GM19397 (cell line): ENCODE data around the gene RAB20.
"Not testable (repeated sequence)": the region's sequence is repeated elsewhere in the genome, so short reads cannot be mapped to it uniquely, and the experiment has no call there.

Experiments used
- ATAC-seq: cut with Tn5 transposase; IDR thresholded peaks from one replicate; pipeline ENCODE4 v1.9.1; 2021; ENCODE audit warnings: mild to moderate bottlenecking, moderate library complexity; ENCODE audit not compliant: unreplicated experiment

RAB20 gene

DNA sequence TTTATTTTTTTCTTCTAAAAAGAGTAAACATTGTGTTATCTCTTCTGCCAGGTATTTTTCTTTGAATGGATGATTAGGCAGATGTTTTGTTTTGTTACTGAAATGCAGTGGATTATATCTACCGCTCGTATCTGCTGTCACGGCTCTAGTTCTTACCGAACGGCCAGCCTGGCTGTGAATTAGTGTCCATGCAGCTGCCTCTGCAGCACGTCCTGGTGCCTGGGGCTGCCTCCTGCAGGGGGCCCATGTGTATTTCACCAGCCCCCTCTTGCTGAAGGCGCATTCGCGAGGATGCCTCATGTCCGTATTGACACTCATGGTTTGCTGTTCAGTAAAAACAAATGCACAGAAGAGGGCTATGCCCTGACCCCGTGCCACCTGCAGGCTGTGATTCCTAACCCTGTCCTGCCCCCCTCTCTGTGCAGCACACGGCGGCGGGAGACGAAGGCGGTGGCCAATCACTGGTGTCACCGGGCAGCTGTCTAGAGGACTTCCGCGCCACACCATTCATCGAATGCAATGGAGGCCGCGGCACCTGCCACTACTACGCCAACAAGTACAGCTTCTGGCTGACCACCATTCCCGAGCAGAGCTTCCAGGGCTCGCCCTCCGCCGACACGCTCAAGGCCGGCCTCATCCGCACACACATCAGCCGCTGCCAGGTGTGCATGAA lies 49.9 kb downstream of the RAB20 start:
- no peak for ATAC-seq

DNA sequence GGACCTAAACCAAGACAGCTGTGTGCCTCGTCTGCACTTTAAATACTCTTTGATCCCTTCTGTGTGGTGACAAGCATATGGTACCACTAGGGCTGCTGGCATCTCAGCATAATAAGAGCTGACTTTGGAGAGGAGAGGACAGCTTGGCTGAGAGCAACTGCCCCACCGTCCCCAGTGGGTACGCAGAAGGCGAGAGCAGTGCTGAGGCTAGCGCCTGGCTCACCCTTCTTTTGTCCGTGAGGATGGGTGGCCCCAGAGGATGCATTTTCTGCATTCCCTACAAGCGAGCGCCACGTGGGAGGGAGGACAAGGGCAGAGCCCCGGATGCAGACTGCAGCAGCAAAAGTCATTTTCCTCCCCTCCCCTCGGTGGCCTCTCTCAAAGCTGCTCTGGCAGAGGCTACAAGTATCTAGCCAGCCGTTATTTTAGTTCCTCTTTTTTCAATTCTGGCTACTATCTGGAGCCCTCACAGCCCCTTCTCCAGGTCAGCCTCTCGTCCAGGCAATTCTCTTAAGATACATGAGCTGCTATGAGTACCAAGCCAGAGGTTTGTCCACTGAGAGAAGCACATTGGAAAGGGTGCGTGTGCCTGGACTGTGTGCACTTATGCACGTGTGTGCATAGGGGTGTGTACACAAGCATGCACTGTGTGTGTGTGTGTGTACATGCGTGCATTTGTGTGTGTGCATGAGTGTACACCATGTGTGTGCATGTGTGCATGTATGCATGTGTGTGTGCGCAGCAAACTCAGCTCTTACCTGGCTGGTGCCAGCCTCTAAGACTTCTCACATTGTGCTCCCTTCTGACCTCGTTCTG lies 51.3 kb downstream of the RAB20 start:
- ATAC-seq: no peak

DNA sequence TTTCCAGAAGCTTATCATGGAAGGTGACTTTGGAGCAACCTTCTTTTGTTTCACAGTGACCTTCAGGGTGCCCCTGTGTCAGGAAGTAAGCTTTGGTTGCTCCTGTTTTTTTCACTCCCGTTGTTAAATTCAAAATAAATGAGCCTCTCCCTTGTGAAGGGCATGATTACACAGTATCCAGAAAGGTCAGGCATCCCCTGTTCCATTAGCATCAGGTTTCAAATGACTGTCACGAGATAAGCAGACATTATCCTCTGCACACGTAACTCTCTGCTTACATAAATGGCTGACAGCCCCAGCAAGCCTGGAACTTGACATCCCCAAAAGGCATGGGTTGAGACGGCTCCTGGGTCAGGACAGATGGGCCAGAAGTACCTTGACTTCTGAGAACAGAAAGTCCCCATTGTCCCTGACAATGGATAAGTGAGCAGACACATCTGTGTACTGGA lies 52.0 kb downstream of the RAB20 start:
- no peak for ATAC-seq

DNA sequence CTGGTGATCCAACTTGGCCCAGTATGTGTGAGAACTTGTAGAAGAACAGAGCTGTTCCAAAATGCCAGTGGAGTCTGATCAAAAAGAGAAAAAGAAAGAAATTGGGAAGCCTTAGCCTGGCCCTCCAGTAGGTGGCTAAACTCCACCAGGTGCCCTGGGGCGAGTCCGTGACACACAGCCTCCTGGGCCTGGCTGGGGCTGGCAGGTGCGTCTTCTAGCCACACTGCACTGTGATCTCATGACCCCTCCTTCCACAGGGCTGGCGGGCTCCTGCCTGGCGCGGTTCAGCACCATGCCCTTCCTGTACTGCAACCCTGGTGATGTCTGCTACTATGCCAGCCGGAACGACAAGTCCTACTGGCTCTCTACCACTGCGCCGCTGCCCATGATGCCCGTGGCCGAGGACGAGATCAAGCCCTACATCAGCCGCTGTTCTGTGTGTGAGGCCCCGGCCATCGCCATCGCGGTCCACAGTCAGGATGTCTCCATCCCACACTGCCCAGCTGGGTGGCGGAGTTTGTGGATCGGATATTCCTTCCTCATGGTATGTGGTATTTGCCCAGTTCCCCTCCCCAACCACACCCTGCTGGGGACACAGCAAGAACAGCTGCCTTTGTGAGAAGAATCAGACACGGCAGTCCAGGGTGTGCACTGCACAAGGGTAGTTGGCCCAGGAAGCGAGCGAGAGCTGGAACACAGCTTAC lies 53.7 kb downstream of the RAB20 start:
- no peak for ATAC-seq

DNA sequence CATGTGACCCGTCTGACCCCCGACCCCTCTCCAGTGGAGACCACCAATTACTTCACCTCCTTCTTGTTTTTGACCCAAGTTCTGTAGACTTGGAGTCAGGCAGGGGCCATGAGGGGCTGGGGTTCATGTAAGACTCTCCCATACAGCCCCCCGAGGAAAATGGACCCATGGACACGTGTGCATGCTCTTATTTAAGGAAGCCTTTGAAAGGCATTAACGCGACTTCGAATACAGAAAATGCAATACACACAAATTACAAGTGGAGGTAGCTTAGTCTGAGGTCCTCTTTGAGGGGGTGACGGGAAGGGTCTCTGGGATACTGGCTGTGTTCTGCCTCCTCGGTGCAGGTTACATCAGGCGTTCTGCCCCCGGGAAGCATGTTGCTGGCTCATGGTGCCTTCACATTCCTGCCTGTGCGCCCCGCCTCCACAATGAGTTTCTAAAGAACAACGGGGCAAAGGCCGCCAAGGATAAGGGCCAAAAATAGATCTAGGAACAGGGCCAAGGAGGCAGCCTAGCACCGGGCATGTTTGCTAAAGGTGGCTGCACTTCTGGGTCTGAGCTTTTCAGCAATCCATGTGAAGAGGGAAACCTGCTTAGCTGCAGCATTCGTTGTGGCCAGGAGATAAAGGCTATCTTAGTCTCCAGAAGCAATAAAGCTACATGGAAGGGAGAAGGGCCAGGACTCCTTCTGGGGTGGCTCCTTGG lies 54.5 kb downstream of the RAB20 start:
- no peak for ATAC-seq

DNA sequence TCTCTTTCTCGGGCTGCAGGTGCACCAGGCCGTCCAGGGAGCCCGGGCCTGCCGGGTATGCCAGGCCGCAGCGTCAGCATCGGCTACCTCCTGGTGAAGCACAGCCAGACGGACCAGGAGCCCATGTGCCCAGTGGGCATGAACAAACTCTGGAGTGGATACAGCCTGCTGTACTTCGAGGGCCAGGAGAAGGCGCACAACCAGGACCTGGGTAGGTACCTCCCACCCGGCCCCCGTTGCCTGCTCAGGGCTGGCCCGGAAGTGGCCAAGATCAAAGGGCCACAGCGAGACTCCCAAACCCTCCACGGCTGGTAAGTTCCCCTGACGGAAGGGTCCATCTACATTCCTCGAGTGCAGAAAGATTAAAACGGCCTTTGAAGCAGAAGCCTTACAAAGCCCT lies 55.1 kb downstream of the RAB20 start:
- ATAC-seq: no peak

DNA sequence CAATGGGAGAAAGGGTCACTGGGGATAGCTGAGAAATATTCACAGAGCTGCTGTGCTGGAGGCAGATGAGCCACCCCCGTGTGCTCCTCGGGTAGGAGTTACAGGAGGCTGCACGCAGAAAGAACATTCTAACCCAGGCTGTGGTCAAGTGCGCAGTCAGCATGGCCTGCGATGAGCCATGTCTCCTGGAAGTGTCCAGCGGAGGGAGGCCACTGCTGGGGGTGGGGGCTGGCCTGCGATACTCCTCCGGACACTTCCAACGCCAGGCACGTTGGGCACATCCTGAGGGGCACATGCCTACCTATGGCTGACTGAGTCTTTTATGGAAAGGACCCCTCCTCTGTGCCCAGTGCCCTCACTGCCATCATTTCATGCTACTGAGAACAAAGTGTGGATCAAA lies 55.9 kb downstream of the RAB20 start:
- ATAC-seq: no peak

DNA sequence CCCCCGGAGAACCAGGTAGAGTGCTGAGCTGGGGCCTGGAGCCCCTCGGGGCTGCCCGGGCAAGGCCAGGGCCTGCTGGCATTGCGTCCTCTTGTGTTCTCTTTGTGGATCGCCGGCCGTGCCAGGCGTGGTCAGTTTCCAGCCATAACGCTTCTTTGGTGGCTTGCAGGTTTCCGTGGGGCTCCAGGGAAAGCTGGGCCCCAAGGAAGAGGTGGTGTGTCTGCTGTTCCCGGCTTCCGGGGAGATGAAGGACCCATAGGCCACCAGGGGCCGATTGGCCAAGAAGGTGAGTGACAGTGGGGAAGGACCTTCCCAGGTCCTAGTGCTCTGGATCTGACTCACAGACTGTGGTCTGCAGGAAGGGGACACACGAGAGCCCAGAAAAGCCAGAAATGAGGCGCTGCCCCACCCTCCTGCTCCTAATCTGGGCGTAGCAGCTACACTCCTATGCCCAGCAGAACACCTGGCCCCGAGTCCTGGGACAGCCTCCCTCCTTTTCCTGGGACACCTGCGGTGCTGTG lies 57.5 kb downstream of the RAB20 start:
- no peak for ATAC-seq

DNA sequence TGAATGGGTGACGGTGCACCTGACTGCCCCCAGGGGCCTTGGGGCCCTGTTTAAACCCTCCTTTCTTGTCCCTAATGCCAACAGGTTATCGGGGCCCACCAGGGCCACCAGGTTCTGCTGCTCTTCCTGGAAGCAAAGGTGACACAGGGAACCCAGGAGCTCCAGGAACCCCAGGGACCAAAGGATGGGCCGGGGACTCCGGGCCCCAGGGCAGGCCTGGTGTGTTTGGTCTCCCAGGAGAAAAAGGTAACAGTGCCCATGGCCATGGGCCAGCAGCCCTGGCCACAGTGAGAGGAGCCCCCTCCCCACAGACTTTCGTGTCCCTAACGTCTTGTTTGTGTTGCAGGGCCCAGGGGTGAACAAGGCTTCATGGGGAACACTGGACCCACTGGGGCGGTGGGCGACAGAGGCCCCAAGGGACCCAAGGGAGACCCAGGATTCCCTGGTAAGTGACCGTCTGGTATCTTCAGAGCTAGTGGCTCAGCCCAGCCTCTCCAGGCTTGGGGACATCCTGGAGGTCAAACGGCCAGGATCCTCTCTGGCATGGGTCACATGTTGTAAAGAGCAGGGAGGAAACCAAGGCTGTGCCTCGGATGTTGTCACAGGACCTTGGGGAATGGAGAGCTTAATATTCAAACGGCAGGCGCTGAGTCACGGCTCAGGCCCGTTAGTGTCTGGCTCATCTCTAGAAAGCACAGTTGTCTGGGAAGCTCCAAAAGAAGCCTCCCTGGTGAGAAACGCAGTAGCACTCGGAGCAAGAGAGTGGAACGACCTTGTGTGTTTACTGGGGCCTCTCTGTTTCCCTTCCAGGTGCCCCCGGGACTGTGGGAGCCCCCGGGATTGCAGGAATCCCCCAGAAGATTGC lies 58.3 kb downstream of the RAB20 start:
- ATAC-seq: no peak

DNA sequence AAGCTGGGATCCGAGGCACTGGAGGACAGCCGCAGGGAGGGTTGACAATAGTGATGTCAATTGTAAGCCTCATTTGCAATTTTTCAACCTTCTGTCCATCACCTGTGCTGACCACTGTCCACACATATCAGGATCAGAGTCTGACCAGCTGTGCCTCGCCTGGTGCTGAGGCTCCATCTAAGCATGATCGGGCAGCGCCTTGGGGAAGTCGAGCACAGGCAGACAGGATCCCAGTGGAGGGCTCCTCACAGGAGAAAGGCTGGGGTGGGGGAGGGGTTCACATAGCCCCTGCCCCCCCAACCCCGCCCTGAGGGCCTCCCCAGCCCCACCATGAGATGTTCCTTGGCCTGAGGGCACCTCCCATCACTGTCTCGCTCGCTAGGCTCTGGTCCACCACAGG lies 60.3 kb downstream of the RAB20 start:
- no peak for ATAC-seq

DNA sequence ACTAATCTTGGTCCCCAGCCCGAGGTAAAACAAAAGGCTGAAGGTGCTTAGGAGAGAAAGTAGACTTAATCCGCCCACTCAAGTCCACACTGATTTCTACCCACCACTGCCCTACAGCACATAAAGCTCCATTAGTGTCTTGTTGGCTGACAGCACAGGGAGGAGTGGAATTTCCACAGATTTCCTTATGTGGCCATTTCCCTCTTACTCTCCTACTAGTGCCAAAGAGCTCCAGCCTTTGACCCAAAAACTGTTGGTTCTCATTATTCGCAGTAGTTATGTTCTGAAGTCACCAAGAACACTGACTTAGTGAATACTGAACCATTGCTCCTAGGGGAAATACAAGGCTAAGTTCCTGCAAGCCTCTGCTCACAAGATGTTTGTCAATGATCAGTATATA lies 61.2 kb downstream of the RAB20 start:
- ATAC-seq: no peak

DNA sequence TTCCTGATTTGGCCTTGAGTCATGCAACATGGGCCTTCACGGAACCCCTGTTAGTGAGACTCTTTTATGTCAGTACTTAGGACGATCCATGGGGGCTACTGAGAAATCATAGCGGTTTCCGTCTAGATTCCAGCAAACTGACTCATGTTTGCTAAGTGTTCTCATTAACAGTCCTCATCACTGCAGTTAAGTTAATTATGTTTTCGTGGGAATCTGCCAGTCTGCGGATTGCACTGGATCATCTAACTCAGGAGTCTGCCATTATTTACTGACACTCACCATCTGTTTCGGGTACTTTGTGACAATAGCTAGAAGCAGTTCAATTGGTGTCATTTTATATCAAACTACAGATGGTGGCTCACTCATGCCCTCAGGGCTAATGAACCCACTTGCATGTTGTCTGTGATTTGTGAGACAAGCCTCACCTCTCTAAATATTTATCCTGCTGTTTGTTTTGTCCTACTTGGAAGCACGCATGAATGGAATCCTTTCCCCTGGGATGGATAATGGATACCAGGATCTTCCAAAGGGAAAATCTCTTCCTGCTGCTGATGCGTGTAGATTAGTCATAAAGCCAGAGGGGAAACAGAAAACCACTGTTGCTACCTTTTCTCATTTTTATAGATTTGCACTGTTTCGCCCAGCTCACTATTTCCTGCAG lies 61.8 kb downstream of the RAB20 start:
- no peak for ATAC-seq

DNA sequence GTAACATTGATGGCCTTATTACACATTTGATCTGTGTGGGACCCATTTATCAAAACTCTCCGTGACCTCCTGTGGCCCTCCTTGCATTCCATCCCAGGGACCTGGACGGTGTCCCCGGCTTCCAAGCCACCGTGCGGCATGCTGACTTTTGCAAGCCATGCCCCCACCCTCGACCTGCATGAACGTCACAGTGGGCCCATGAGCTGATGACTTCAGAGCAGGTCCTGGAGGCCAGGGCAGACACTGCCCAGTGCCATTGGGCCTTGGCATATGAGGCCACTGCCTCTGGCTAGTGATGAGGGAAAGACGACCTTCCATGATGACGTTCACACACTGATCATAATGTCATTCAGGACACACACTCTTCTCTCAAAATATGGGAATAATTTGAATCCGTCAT lies 62.8 kb downstream of the RAB20 start:
- ATAC-seq: no peak

DNA sequence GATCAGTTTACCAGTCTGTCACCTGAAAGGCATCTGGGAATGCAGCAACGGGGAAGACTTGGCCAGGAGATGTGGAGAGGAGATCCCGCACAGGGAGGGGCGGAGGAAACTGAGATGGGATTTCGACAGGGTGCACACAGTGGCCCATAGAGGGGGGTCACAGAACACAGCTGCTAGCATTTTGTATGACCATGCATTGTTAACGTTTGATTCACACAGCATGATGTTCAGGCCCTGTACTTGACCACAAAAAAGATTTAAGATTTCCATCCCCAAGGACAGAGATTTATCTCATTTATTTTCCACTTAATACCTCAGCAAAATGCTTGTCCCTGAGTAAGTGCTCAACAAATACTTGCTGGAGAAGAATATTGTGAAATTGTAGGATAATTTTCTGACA lies 63.2 kb downstream of the RAB20 start:
- no peak for ATAC-seq

DNA sequence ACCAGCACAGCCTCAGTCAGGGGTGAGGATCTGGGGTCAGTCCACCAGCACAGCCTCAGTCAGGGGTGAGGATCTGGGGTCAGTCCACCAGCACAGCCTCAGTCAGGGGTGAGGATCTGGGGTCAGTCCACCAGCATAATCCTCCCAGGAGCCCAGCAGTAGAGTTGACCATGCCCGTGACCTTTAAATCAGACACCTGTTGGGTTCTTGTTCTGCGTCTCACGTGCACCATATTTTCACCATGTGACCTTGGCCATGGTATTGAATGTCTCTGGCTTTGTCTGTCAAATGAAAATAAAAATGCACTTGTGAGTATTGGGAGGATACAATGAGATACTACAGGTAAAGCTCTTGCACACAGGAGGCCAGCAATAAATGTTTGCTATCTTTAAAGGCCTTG lies 63.6 kb downstream of the RAB20 start:
- ATAC-seq: not testable (repeated sequence)

DNA sequence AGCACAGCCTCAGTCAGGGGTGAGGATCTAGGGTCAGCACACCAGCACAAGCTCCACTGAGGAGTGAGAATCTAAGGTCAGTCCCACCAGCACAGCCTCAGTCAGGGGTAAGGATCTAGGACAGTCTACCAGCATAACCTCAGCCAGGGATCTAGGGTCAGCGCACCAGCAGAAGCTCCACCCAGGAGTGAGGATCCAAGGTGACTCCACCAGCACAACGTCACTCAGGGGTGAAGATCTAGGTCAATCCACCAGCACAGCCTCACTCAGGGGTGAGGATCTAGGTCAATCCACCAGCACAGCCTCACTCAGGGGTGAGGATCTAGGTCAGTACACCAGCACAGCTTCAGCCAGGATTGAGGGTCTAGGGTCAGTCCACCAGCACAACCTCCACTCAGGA lies 64.5 kb downstream of the RAB20 start:
- ATAC-seq: no peak

DNA sequence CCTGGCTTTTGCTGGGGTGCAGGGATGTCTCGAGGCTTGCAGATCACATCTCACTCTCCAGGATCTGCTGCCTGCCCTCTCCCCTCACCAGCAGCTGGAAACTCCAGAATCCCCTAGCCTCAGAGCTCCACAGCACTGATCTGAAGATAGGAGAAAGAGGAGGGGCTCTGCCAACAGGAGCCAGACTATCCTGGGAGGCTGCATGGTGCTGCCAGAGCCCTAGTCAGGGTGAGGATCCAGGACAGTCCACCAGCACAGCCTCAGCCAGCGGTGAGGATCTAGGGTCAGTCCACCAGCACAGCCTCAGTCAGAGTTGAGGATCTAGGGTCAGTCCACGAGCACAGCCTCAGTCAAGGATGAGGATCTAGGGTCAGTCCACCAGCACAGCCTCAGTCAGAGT lies 65.2 kb downstream of the RAB20 start:
- ATAC-seq: no peak

DNA sequence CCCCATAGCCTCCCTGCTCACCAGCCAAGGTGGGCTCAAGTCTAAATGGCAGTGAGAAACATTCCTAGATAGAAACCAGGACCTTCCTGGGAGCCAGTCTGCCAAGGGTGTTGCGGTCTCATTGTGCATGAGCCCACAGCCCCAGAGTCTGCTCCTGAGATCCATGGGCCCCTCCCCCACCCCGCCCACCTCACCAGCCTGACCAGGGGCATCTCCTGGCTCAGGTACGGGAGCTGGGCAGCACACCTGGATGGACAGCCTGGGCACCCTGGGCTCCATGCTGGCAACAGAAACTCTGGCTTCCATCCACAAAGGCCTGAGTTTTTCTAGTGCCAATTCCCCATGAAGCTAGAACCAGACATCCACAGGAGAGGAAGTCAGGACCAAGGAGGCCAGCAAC lies 65.6 kb downstream of the RAB20 start:
- ATAC-seq: no peak

DNA sequence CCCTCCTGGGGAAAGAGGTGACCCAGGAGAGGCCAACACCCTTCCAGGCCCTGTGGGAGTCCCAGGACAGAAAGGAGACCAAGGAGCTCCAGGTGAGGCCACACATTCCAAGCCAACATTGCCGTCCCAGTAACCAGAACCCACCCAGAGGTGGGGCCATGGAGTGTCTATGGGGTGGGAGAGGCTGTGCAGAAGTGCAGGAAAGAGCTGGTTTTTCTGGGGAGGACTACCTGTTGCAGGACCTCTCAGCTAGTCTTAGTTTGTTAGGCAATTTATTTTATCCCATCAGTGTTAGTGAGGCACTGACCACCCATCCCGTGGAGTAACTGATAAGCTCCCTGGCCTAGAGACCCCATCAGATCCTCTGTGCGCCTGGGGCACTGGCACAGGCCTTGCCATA lies 66.1 kb downstream of the RAB20 start:
- no peak for ATAC-seq

DNA sequence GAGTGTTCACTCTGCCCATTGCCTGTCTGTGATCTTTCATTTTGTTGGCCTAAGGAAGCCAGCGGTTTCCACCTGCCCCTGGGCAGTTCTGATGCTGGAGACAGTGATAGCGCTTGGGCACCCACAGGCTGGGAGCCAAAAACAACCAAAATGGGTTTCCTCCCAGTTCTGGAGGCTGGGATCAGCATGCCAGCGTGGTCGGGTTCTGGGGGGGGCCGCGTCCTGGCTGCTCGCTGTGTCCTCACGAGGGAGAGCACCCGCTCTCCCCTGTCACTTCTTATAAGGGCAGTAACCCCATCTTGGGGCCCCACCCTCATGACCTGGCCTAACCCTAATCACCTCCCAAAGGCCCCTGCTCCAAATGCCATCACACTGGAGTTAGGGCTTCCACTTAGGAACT lies 67.9 kb downstream of the RAB20 start:
- no peak for ATAC-seq
